ENCODE results near the gene NHP2. TPM values are rescaled to one million over a fixed set of nuclear protein-coding genes. Genes with fewer than 3 reads are reported as not detected.

The NHP2 gene
- total and polyA plus RNA-seq, 3 donors from 2014 or later = 105 to 208 (median 132) TPM

GRCh38 chr5:178104492-178104891 is 49.2 kb downstream of the NHP2 start:
- Histone ChIP-seq H3K27ac (no peak overlapping the region), H3K4me3 (no peak overlapping the region), H3K27me3 (no peaks in the 10 kb centered on the region), H3K9me3 (no peaks in the 10 kb centered on the region), H3K4me1 (no peaks in the 10 kb centered on the region), H3K36me3 (ENCODE audit: low read depth, missing control alignments) (no peaks in the 10 kb centered on the region)
- WGBS, 2 donors = 63 to 70% methylated on average over 4 to 5 of the region's 5 CpGs
- intact Hi-C loops (cut with DNase I; ENCODE audit: low total_unique reads) = no loop called here
- no peak for DNase-seq
- no peak for TF ChIP-seq CTCF (IDR thresholded peaks at IDR 0.05)
- no peak for TF ChIP-seq POLR2A (IDR thresholded peaks at IDR 0.05)

- TF ChIP-seq POLR2A (IDR thresholded peaks at IDR 0.05) (no peak), CTCF (IDR thresholded peaks at IDR 0.05) (no peak)
- intact Hi-C loops (cut with DNase I; ENCODE audit: low total_unique reads) = no loop called here
Measured at GRCh38 chr5:178103612-178104011, 50.1 kb downstream of the NHP2 start.

More at GRCh38 chr5:178103612-178104011, 50.1 kb downstream of the NHP2 start:
- H3K4me1 ChIP-seq = no peaks in the 10 kb centered on the region
- H3K27ac ChIP-seq = no peak overlapping the region
- H3K4me3 ChIP-seq = no peak overlapping the region
- H3K36me3 ChIP-seq (ENCODE audit: low read depth, missing control alignments) = no peaks in the 10 kb centered on the region
- DNase-seq = no peak
- WGBS, 2 donors = 84 to 89% methylated on average over 10 to 12 of the region's 12 CpGs
- H3K9me3 ChIP-seq = no peaks in the 10 kb centered on the region
- H3K27me3 ChIP-seq = no peaks in the 10 kb centered on the region

Other genes with a start within 250 kb of the NHP2 start
- not detected for gene PROP1, start 157.6 kb downstream of the NHP2 start, total RNA-seq
- gene PROP1, start 157.6 kb downstream of the NHP2 start, polyA plus RNA-seq (ENCODE audit: insufficient read depth, low read depth, low replicate concordance) = not detected
- 1 to 10 TPM; 3.2 to 3.6 TPM for gene N4BP3, start 40.4 kb downstream of the NHP2 start, total RNA-seq
- gene N4BP3, start 40.4 kb downstream of the NHP2 start, polyA plus RNA-seq (ENCODE audit: insufficient read depth, low read depth, low replicate concordance) = 1.4 TPM
- 100 to 1,000 TPM in 1 of 2 donors, 10 to 100 TPM in 1; 73.0 to 102 TPM for gene RMND5B, start 22.9 kb downstream of the NHP2 start, total RNA-seq
- gene RMND5B, start 22.9 kb downstream of the NHP2 start, polyA plus RNA-seq (ENCODE audit: insufficient read depth, low read depth, low replicate concordance) = 181 TPM
- 10 to 100 TPM in 1 of 2 donors, 1 to 10 TPM in 1; 9.8 to 11.0 TPM for gene GMCL2, start 33.5 kb upstream of the NHP2 start, total RNA-seq
- gene GMCL2, start 33.5 kb upstream of the NHP2 start, polyA plus RNA-seq (ENCODE audit: insufficient read depth, low read depth, low replicate concordance) = 53.5 TPM
- gene HNRNPAB, start 50.6 kb upstream of the NHP2 start, total RNA-seq = 10 to 100 TPM; 66.2 to 71.0 TPM
- 63.1 TPM for gene HNRNPAB, start 50.6 kb upstream of the NHP2 start, polyA plus RNA-seq (ENCODE audit: insufficient read depth, low read depth, low replicate concordance)
- gene PHYKPL, start 78.9 kb upstream of the NHP2 start, total RNA-seq = 100 to 1,000 TPM; 121 to 122 TPM
- 81.7 TPM for gene PHYKPL, start 78.9 kb upstream of the NHP2 start, polyA plus RNA-seq (ENCODE audit: insufficient read depth, low read depth, low replicate concordance)